Measurements from ENCODE around the gene MGST3. TPM values are rescaled to one million over a fixed set of nuclear protein-coding genes. Genes with fewer than 3 reads are reported as not detected.

MGST3 gene
- total RNA-seq, 4 donors from 2014 or later, result 106 to 175 (median 157) TPM

GRCh38 chr1:165661703-165662102 is 30.7 kb downstream of the MGST3 start:
- Histone ChIP-seq H3K27ac (no peak overlapping the region), H3K4me1 (peaks cover 0 to 5% (median 0%) of the 10 kb centered on the region in 4 donors), H3K27me3 (no peaks in the 10 kb centered on the region), H3K4me3 (no peak overlapping the region), H3K36me3 (peaks cover 2 to 93% (median 5%) of the 10 kb centered on the region in 3 donors), H3K9me3 (no peaks in the 10 kb centered on the region)
- DNase-seq (ENCODE audit: low spot score in 2 of 2), result no peak
- WGBS, 2 donors, result 91 to 93% methylated on average over 2 of the region's 2 CpGs
- no peak for TF ChIP-seq EP300 (IDR thresholded peaks at IDR 0.05)
- TF ChIP-seq POLR2A (IDR thresholded peaks at IDR 0.05), result no peak
- TF ChIP-seq, protein P1, sequence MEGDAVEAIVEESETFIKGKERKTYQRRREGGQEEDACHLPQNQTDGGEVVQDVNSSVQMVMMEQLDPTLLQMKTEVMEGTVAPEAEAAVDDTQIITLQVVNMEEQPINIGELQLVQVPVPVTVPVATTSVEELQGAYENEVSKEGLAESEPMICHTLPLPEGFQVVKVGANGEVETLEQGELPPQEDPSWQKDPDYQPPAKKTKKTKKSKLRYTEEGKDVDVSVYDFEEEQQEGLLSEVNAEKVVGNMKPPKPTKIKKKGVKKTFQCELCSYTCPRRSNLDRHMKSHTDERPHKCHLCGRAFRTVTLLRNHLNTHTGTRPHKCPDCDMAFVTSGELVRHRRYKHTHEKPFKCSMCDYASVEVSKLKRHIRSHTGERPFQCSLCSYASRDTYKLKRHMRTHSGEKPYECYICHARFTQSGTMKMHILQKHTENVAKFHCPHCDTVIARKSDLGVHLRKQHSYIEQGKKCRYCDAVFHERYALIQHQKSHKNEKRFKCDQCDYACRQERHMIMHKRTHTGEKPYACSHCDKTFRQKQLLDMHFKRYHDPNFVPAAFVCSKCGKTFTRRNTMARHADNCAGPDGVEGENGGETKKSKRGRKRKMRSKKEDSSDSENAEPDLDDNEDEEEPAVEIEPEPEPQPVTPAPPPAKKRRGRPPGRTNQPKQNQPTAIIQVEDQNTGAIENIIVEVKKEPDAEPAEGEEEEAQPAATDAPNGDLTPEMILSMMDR (IDR thresholded peaks at IDR 0.05), result no peak

DNA sequence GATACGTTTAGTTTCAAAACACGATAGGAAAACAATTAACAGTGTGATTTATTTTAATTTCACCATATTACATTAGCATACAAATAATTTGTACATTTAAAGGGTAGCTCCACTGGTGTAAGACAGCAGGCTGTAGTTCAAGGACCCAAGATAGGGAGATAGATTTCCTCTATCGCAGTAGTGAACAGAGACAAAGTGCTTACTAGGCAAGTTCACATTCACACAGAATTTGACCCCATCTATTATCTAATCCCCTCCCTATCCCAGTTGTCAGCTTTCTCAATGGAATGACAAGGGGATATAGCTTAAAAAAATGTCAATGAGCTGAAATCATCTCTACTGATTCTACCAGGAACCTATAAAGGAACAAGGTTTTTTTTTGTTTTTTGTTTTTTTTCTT is 31.2 kb downstream of the MGST3 start:
- 81% methylated on average over 3 of the region's 3 CpGs for WGBS, 2 donors
- DNase-seq (ENCODE audit: low spot score in 2 of 2), result no peak
- TF ChIP-seq EP300 (IDR thresholded peaks at IDR 0.05), result no peak
- TF ChIP-seq POLR2A (IDR thresholded peaks at IDR 0.05), result no peak
- TF ChIP-seq, protein P1 (IDR thresholded peaks at IDR 0.05), result no peak
- Histone ChIP-seq H3K4me3 (no peak overlapping the region), H3K27me3 (no peaks in the 10 kb centered on the region), H3K9me3 (no peaks in the 10 kb centered on the region), H3K36me3 (peaks cover 5 to 93% (median 7%) of the 10 kb centered on the region in 3 donors), H3K4me1 (peaks cover 0 to 5% (median 0%) of the 10 kb centered on the region in 4 donors), H3K27ac (no peak overlapping the region)

DNA sequence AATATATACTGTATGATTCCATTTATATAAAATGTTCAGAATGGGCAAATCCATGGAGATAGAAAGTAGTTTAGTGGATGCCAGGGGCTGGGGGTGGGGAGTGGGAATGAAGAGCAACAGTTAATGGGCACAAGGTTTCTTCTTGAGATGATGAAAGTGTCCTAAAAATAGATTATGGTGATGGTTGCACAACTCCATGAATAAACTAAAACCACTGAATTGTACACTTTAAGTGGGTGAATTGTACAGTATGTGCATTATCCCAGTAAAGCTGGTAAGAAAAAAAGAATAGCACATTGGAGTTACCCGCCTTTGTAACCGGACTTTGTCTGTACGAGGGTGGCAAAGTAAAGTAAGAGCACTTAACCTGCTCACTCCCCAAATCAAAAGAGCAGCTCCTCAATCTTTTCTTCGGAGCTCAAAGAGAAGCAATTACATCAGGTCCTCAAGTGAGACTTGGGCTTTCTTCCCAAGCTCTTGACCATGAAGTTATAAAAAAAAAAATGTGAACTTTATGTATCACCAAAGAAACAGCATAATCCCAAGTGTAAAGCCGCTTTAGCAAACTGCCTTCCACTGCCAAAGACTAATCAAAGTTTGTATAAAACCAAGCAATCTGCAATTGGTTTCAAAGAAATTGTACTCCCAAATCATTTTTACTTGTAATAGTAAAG is 35.3 kb downstream of the MGST3 start:
- Histone ChIP-seq H3K27me3 (no peaks in the 10 kb centered on the region), H3K4me3 (no peak overlapping the region), H3K9me3 (no peaks in the 10 kb centered on the region), H3K4me1 (peaks cover 0 to 5% (median 0%) of the 10 kb centered on the region in 4 donors), H3K27ac (no peak overlapping the region), H3K36me3 (peaks cover 7 to 91% (median 17%) of the 10 kb centered on the region in 3 donors)
- no peak for DNase-seq (ENCODE audit: low spot score in 2 of 2)
- TF ChIP-seq, protein P1 (IDR thresholded peaks at IDR 0.05), result no peak
- no peak for TF ChIP-seq POLR2A (IDR thresholded peaks at IDR 0.05)
- TF ChIP-seq EP300 (IDR thresholded peaks at IDR 0.05), result no peak
- 54 to 68% methylated on average over 5 of the region's 5 CpGs for WGBS, 2 donors

DNA sequence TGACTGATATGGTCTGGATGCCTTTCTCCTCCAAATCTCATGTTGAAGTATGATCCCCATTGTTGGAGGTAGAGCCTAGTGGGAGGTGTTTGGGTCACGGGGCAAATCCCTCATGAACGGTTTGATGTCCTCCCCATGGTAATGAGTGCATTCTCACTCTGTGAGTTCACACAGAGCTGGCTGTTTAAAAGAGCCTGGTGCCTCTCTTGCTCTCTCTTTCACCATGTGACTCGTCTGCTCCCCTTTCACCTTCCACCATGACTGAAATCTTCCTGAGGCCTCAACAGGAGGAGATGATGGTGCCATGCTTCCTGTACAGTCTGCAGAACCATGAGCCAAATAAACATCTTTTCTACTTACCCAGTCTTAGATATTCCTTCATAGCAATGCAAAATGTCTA is 37.1 kb downstream of the MGST3 start:
- TF ChIP-seq EP300 (IDR thresholded peaks at IDR 0.05), result no peak
- TF ChIP-seq, protein P1 (IDR thresholded peaks at IDR 0.05), result no peak
- no peak for TF ChIP-seq POLR2A (IDR thresholded peaks at IDR 0.05)
- H3K27me3 ChIP-seq, result no peaks in the 10 kb centered on the region
- H3K9me3 ChIP-seq, result no peaks in the 10 kb centered on the region
- DNase-seq (ENCODE audit: low spot score in 2 of 2), result no peak
- H3K27ac ChIP-seq, result no peak overlapping the region
- peaks cover 0 to 5% (median 0%) of the 10 kb centered on the region in 4 donors for H3K4me1 ChIP-seq
- peaks cover 7 to 86% (median 17%) of the 10 kb centered on the region in 3 donors for H3K36me3 ChIP-seq
- WGBS, 2 donors, result 85 to 90% methylated on average over 3 of the region's 3 CpGs
- no peak overlapping the region for H3K4me3 ChIP-seq

DNA sequence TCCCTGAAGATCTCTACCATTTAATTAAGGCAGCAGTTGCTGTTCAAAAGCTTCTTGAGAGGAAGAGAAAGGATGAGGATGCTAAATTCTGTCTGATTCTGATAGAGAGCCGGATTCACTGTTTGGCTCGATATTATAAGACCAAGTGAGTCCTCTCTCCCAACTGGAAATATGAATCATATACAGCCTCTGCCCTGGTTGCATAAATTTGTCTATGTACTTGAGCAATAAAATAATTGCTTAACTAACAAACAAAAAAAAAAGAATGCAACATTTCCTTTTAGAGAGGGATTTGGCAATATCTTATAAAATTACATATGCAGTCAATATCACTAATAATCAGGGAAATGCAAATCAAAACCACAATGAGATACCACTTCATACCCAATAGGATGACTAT is 40.5 kb downstream of the MGST3 start:
- Histone ChIP-seq H3K36me3 (peaks cover 5 to 75% (median 17%) of the 10 kb centered on the region in 3 donors), H3K27ac (no peak overlapping the region), H3K4me3 (no peak overlapping the region), H3K9me3 (no peaks in the 10 kb centered on the region), H3K4me1 (no peaks in the 10 kb centered on the region), H3K27me3 (no peaks in the 10 kb centered on the region)
- no peak for DNase-seq (ENCODE audit: low spot score in 2 of 2)
- 84 to 88% methylated on average over 2 of the region's 2 CpGs for WGBS, 2 donors
- TF ChIP-seq EP300 (IDR thresholded peaks at IDR 0.05), result no peak
- TF ChIP-seq, protein P1 (IDR thresholded peaks at IDR 0.05), result no peak
- no peak for TF ChIP-seq POLR2A (IDR thresholded peaks at IDR 0.05)
